ENCODE results near the gene KASH5.
A peak's percentile ranks its signal among the peaks of the same experiment; 100 is the strongest.

Gene KASH5

GRCh38 chr19:49448432-49448786 is 60.4 kb downstream of the KASH5 start:
- no peak for TF ChIP-seq GABPA (IDR thresholded peaks at IDR 0.05; ENCODE audit: low read depth)
- TF ChIP-seq CTCF (IDR thresholded peaks at IDR 0.05; ENCODE audit: insufficient read depth, low read length): no peak
- no peak for TF ChIP-seq POLR2AphosphoS5 (IDR thresholded peaks at IDR 0.05; ENCODE audit: low read depth)
- no peaks in the 10 kb centered on the region for H3K27me3 ChIP-seq (ENCODE audit: insufficient read depth, poor library complexity, severe bottlenecking)
- DNase-seq (ENCODE audit: low read depth in 1 of 2, low spot score in 1 of 2): no peak
- no peak overlapping the region for H3K4me3 ChIP-seq (replicated peaks; ENCODE audit: insufficient read depth, low read length)
- no peak overlapping the region for H3K27ac ChIP-seq (replicated peaks)

GRCh38 chr19:49450405-49450804 is 62.4 kb downstream of the KASH5 start:
- no peak for TF ChIP-seq POLR2AphosphoS5 (IDR thresholded peaks at IDR 0.05; ENCODE audit: low read depth)
- TF ChIP-seq REST (IDR thresholded peaks at IDR 0.05; ENCODE audit: insufficient replicate concordance, low read depth): no peak
- no peak for TF ChIP-seq GABPA (IDR thresholded peaks at IDR 0.05; ENCODE audit: low read depth)
- TF ChIP-seq SPI1 (IDR thresholded peaks at IDR 0.05; ENCODE audit: borderline replicate concordance, low read depth): no peak
- TF ChIP-seq CTCF (IDR thresholded peaks at IDR 0.05; ENCODE audit: insufficient read depth, low read length): no peak
- peak overlapping the region; percentile 86 for H3K27ac ChIP-seq (replicated peaks)
- H3K27me3 ChIP-seq (ENCODE audit: insufficient read depth, poor library complexity, severe bottlenecking): no peaks in the 10 kb centered on the region
- H3K4me3 ChIP-seq (replicated peaks; ENCODE audit: insufficient read depth, low read length): peak overlapping the region; percentile 78
- DNase-seq (ENCODE audit: low read depth in 1 of 2, low spot score in 1 of 2): no peak

GRCh38 chr19:49451430-49452181 is 63.6 kb downstream of the KASH5 start, which contains the start of gene PIH1D1:
PIH1D1 (minus strand) TSS chr19:49451814; CDS start chr19:49451574, 240 bp downstream.
- H3K27ac ChIP-seq (replicated peaks): peak within 1 kb of the TSS; percentile 97
- TF ChIP-seq GABPA (IDR thresholded peaks at IDR 0.05; ENCODE audit: low read depth): peak; percentile 91
- peak; percentile 98 for TF ChIP-seq POLR2AphosphoS5 (IDR thresholded peaks at IDR 0.05; ENCODE audit: low read depth)
- no peak for TF ChIP-seq CTCF (IDR thresholded peaks at IDR 0.05; ENCODE audit: insufficient read depth, low read length)
- TF ChIP-seq REST (IDR thresholded peaks at IDR 0.05; ENCODE audit: insufficient replicate concordance, low read depth): no peak
- peak; percentile 78; the same call in 1 of the 2 replicates for TF ChIP-seq SPI1 (IDR thresholded peaks at IDR 0.05; ENCODE audit: borderline replicate concordance, low read depth)

More at GRCh38 chr19:49451430-49452181, 63.6 kb downstream of the KASH5 start, which contains the start of gene PIH1D1:
- Histone ChIP-seq H3K27me3 (ENCODE audit: insufficient read depth, poor library complexity, severe bottlenecking) (no peaks in the 10 kb centered on the region), H3K4me3 (replicated peaks; ENCODE audit: insufficient read depth, low read length) (peak within 1 kb of the TSS; percentile 78)
- peak; percentile 100 for DNase-seq (ENCODE audit: low read depth in 1 of 2, low spot score in 1 of 2)
